Globus pallidus (tissue), 1 donor: ENCODE measurements around the gene SLC37A4.
"Not testable (repeated sequence)": the region's sequence is repeated elsewhere in the genome, so short reads cannot be mapped to it uniquely, and the experiment has no call there.

ENCODE experiments used
- DNase-seq: peaks from one replicate; pipeline ENCODE4 v3.0.0-alpha.2; 2015; ENCODE audit warnings: low spot score

Gene SLC37A4

GRCh38 chr11:119041821-119042514 lies 11.3 kb upstream of the SLC37A4 start:
- no peak for DNase-seq

- DNase-seq: not testable (repeated sequence)
Observed at GRCh38 chr11:119039471-119039870, 8.8 kb upstream of the SLC37A4 start.

- DNase-seq: no peak
Observed at GRCh38 chr11:119038884-119039283, 8.2 kb upstream of the SLC37A4 start.

- no peak for DNase-seq
Observed at GRCh38 chr11:119034813-119035212, 4.1 kb upstream of the SLC37A4 start.

GRCh38 chr11:119033421-119033820 lies 2.7 kb upstream of the SLC37A4 start:
- DNase-seq: not testable (repeated sequence)

GRCh38 chr11:119031912-119032280 lies 1.2 kb upstream of the SLC37A4 start:
- DNase-seq: no peak

GRCh38 chr11:119030029-119030328 lies 698 bp downstream of the SLC37A4 start:
- DNase-seq: no peak

GRCh38 chr11:119029340-119030028 lies 1.2 kb downstream of the SLC37A4 start:
- peak; percentile 26 for DNase-seq

GRCh38 chr11:119029069-119029339 lies 1.7 kb downstream of the SLC37A4 start:
- no peak for DNase-seq

- DNase-seq: no peak
Observed at GRCh38 chr11:119028346-119029068, 2.2 kb downstream of the SLC37A4 start.

GRCh38 chr11:119027561-119028345 lies 2.9 kb downstream of the SLC37A4 start:
- no peak for DNase-seq

- DNase-seq: no peak
Observed at GRCh38 chr11:119026970-119027369, 3.7 kb downstream of the SLC37A4 start.

GRCh38 chr11:119025978-119026766 lies 4.5 kb downstream of the SLC37A4 start:
- no peak for DNase-seq

GRCh38 chr11:119025541-119025940 lies 5.1 kb downstream of the SLC37A4 start:
- no peak for DNase-seq

GRCh38 chr11:119025099-119025473 lies 5.6 kb downstream of the SLC37A4 start:
- DNase-seq: no peak

GRCh38 chr11:119024430-119025098 lies 6.1 kb downstream of the SLC37A4 start:
- DNase-seq: no peak

GRCh38 chr11:119023741-119024140 lies 6.9 kb downstream of the SLC37A4 start:
- no peak for DNase-seq

- DNase-seq: no peak
Observed at GRCh38 chr11:119021631-119022030, 9.0 kb downstream of the SLC37A4 start.

- no peak for DNase-seq
Observed at GRCh38 chr11:119019996-119020395, 10.7 kb downstream of the SLC37A4 start.

GRCh38 chr11:119018074-119018938 lies 12.4 kb downstream of the SLC37A4 start, which contains the start of the genes RPS25 and TRAPPC4:
TSS of gene RPS25 (minus strand) at chr11:119018343. CDS start at chr11:119018284, 59 bp downstream.
TSS of gene TRAPPC4 (plus strand) at chr11:119018766. CDS start at chr11:119018796, 30 bp downstream.
- peak; percentile 98 for DNase-seq
